Hematopoietic multipotent progenitor cell treated with erythropoietin and hydrocortisone succinate and interleukin-3 and kit ligand, for 8 days (in vitro differentiated cells): ENCODE results near the gene MT2A.
"Not testable (repeated sequence)": the region's sequence is repeated elsewhere in the genome, so short reads cannot be mapped to it uniquely, and the experiment has no call there.

Experiments
- DNase-seq: peaks from one replicate; pipeline ENCODE4 v3.0.0-alpha.2; 2015

MT2A gene

GRCh38 chr16:56601325-56601724 lies 7.1 kb upstream of the MT2A start:
- DNase-seq, result no peak

- DNase-seq, result peak; percentile 54
These were observed 4.8 kb upstream of the MT2A start for GRCh38 chr16:56603589-56603988.

- no peak for DNase-seq
These were observed 3.4 kb upstream of the MT2A start for GRCh38 chr16:56604966-56605365.

- no peak for DNase-seq
These were observed 2.9 kb upstream of the MT2A start for GRCh38 chr16:56605475-56605874.

GRCh38 chr16:56606071-56606475 lies 2.3 kb upstream of the MT2A start:
- no peak for DNase-seq

- no peak for DNase-seq
These were observed 1.8 kb upstream of the MT2A start for GRCh38 chr16:56606476-56607108.

- DNase-seq, result no peak
These were observed 1.2 kb upstream of the MT2A start for GRCh38 chr16:56607109-56607618.

GRCh38 chr16:56607675-56608042 lies 725 bp upstream of the MT2A start:
- peak; percentile 4 for DNase-seq

- no peak for DNase-seq
These were observed 585 bp downstream of the MT2A start for GRCh38 chr16:56608876-56609462.

GRCh38 chr16:56609463-56609921 lies 1.1 kb downstream of the MT2A start:
- peak; percentile 87 for DNase-seq

- peak; percentile 21 for DNase-seq
These were observed 1.7 kb downstream of the MT2A start for GRCh38 chr16:56610017-56610608.

GRCh38 chr16:56610609-56611111 lies 2.3 kb downstream of the MT2A start:
- DNase-seq, result no peak

GRCh38 chr16:56611281-56611833 lies 3.0 kb downstream of the MT2A start:
- no peak for DNase-seq

- no peak for DNase-seq
These were observed 5.3 kb downstream of the MT2A start for GRCh38 chr16:56613706-56614105.

GRCh38 chr16:56614549-56614991 lies 6.2 kb downstream of the MT2A start:
- no peak for DNase-seq

GRCh38 chr16:56615353-56615752 lies 7.0 kb downstream of the MT2A start:
- no peak for DNase-seq

- DNase-seq, result no peak
These were observed 8.3 kb downstream of the MT2A start for GRCh38 chr16:56616608-56617211.

GRCh38 chr16:56617212-56618085 lies 9.1 kb downstream of the MT2A start:
- no peak for DNase-seq

- no peak for DNase-seq
These were observed 9.8 kb downstream of the MT2A start for GRCh38 chr16:56618138-56618537.

GRCh38 chr16:56620339-56620897 lies 12.0 kb downstream of the MT2A start:
- no peak for DNase-seq

GRCh38 chr16:56621665-56622445 lies 13.5 kb downstream of the MT2A start:
- not testable (repeated sequence) for DNase-seq
